Measurements from ENCODE around the gene FILIP1L.
A peak's percentile ranks its signal among the peaks of the same experiment; 100 is the strongest.

The FILIP1L gene

GRCh38 chr3:99943931-99944761 is 170.2 kb downstream of the FILIP1L start:
- peak; percentile 31 for DNase-seq

DNA sequence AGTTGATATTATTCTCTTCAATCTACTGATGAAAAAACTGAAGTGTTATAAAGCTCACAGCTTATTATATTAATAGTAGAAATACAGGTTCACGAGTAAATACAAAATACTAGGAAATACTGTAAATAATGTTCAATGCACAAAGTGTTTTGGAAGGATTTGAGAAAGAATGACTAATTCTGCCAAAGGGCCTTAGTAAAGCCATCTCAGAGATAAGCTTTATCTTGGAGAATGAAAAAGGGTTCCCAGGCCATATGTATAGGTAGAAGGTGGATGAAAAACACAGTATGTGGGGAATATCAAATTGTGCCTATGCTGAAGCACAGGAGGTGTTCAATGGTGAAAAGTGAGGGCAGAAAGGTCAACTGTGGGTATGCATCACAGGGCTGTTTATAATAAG is 173.1 kb downstream of the FILIP1L start:
- DNase-seq, result no peak

DNA sequence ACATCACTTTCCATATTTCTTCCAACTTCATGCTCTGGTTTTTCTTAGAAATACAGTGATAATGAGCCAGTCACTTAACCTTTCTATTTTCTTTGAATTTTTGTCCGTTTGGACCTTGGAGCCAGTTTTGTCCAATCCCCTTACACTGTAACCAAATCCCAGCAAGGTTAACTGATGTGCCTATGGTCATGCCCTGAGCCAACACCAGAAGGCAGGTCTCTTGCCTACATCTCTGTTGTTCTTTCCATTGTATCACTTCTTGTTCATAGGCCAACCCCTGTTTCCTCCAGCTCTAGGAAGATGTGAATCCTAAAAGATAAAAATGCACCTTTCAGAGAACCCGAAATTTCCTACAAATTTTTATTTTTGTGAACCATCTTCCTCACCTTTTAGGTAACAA is 174.0 kb downstream of the FILIP1L start:
- DNase-seq, result no peak

DNA sequence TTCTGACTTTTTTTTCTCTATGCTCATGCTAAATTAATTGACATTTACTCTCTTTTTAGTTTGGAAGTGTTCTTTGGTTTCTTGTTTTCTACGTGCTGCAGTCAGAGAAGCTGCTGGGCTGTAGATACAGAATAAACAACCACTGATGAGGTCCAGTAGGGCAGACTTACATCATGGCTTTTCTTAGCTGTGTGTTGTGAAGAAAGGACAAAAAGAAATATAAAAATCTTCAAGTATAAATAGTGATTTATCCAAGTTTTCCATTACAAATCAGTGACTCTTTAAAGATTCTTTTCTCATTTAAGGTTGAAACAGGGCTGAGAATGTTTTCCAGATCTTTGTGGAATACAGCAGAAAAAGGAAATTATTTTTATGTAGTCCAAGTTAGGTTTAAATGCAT is 174.4 kb downstream of the FILIP1L start:
- DNase-seq, result no peak

- DNase-seq, result peak; percentile 76
Observed at GRCh38 chr3:99938270-99938911, 175.9 kb downstream of the FILIP1L start.

- DNase-seq, result peak; percentile 26
Observed at GRCh38 chr3:99934975-99935797, 179.1 kb downstream of the FILIP1L start.

- DNase-seq, result peak; percentile 38
Observed at GRCh38 chr3:99933971-99934750, 180.1 kb downstream of the FILIP1L start.

GRCh38 chr3:99931059-99931458 is 183.2 kb downstream of the FILIP1L start:
- no peak for DNase-seq

- DNase-seq, result peak; percentile 83
Observed at GRCh38 chr3:99929745-99930139, 184.6 kb downstream of the FILIP1L start.

- no peak for DNase-seq
Observed at GRCh38 chr3:99928771-99929744, 185.2 kb downstream of the FILIP1L start.

GRCh38 chr3:99927671-99928457 is 186.4 kb downstream of the FILIP1L start:
- DNase-seq, result no peak

DNA sequence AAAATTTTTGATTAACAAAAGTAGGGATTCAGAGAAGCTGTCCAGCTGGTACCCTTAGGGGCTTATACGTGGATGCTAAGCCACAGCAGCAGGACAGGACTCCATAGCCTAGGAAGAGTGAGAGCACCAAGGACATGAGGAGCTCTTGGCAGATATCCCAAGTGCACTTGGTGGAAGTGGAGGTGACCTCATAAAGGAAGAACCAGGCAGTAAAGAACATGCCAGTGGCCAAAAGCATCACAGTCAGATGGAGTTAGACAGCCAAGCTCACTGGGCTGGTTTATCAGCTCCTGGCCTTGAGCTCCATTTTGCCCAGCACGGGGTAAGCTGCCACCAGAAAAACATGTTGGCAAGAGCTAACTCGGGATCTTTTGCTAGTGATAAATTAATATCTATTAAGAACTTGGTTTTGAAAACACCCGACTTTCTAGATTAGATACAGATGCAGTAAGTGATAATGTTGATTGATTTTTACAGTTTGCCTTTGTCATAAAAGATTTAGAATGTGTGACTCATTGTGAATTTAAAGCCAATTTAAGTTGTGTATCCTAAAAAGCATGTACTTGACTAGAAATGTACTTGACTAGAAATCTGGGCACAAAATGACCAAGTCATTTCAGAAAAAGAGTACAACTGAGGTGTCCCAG is 188.6 kb downstream of the FILIP1L start:
- DNase-seq, result peak; percentile 88

DNA sequence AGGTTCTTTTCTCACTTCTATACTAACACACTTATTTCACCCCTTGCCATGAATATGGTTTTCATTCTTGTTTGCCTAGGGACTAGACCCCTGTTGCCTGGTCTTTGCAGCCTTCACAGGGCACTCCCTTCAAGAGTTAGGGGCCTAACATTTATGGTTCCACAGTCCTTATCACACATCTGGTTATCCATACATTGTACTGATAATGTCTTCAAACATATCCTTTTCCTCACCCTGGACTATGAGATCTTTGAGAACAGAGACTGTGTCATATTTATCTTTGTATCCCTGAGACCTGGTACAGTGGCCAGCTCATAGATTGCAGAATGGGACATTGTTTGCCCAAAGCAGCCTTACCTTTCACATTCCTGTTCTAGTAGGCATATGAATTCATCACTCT is 190.4 kb downstream of the FILIP1L start:
- DNase-seq, result no peak

DNA sequence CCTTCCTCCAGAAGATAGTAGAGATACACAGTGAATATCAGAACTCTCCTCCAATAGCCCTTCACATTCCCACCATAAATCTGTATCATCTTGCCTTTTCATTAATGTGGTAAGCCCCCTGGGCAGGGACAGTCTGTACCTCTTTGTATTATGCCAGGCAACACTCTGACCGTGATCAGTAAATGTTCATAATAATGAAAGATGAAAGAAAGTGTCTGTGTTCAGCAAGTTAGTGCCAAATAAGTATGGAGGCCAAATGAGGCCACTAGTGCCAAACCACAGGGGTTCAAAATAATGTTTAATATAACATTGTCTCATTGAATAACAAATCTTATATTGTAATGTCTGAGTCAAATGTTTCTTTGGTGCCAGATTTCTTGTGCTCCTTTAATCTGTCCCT is 192.3 kb downstream of the FILIP1L start:
- DNase-seq, result no peak

- no peak for DNase-seq
Observed at GRCh38 chr3:99921377-99921695, 193.0 kb downstream of the FILIP1L start.

DNA sequence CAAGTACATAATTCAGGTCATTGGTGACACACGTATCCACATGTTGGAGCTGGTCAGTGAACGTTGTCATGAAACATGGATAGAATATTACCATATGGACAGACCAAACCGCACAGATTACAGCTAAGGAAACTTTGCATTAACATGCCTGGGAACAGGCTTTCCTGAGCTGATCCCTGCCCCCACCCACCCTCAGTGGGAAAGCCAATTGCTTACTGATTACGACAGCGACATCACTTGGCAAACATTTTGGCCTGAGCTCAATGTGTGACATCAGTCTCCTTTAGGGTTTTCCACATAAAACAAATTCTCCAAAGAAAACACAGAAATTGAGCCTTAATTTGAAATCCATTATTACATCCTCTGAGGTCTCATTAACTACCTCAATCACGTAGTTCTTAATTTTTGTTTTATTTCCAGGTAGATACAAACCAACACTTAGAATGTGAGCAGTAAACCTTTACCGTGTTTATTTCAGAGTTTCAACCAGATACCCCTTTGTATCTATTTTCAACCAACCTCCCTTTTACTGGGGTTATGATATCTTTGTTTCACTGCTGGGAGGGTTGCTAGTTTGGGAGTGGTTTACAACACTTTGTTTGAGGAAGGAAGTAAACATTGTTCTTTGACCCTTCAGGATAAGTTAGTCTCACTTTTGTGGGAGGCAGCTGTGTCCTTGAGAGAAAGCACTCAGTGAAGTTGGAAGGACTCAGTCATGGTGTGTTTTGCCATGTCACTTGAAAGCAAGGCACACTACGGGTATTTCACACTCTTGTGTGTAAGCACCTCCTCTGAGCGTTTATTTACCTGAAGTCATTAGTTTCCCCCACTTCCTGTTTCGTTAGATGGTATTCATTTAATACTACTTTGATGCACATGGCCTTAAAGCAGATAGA is 193.6 kb downstream of the FILIP1L start:
- peak; percentile 68 for DNase-seq

DNA sequence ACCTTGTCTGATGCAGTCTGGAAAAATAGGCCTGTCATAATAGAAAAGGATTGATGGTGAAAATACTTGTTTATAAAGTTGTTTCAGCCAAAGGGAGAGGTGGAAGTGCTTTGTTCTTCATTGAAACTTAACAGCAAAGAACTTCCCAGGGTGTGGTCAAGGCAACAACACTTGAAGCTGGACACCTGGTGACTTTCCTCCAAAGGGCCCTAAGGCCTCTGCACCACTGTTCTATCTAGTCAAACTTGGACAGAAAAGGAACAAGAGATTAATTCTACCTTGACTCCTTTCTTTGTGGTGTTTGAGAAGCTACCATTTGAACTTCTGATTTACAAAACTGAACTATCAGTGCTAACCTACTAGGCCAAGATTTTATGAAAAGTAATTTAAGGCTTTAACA is 194.6 kb downstream of the FILIP1L start:
- no peak for DNase-seq

DNA sequence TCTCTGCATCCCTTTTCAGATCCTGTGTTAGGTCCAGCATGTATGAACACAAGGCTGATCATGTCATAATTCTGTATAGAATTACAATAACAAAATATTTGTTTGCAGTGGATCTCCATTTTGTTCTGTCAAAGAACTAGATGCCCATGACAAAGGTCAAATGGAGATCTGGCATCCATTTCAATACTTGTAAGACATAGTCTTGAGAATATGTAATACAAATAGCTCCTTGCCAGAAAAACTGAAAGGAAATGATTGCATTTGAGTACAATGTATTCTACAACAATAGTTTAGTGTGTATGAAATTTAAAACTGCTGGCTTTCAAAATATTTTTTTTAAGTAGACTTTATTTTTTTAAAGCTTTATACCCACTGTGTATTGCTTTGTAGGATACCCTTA is 195.6 kb downstream of the FILIP1L start:
- no peak for DNase-seq

DNA sequence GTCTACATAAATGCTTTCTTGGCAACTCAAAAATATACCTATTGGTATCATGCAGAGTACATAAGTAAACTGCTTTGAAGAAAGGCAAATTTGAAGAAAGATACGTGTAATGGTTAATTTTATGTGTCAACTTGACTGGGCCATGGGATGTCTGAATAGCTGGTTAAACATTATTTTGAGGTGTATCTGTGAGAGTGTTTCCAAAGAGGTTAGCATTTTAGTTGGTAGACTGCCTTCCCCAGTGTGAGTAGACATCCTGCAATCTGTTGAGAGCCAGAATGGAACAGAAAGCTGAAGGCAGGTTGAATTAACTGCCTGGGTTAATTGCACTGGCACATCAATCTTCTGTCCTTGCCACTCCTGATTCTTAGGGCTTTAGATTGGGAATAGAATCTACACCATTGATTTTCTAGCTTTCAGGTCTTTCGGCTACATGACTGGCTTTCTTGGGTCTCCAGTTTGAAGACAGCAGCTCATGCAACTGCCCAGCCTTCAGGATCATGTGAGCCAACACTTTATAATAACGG is 198.3 kb downstream of the FILIP1L start:
- no peak for DNase-seq
